ENCODE results near the gene GSK3A.

GRCh38 chr19:42217520-42218437, 24.6 kb downstream of the GSK3A start, which contains the start of gene DEDD2:
- TF ChIP-seq, protein P1, sequence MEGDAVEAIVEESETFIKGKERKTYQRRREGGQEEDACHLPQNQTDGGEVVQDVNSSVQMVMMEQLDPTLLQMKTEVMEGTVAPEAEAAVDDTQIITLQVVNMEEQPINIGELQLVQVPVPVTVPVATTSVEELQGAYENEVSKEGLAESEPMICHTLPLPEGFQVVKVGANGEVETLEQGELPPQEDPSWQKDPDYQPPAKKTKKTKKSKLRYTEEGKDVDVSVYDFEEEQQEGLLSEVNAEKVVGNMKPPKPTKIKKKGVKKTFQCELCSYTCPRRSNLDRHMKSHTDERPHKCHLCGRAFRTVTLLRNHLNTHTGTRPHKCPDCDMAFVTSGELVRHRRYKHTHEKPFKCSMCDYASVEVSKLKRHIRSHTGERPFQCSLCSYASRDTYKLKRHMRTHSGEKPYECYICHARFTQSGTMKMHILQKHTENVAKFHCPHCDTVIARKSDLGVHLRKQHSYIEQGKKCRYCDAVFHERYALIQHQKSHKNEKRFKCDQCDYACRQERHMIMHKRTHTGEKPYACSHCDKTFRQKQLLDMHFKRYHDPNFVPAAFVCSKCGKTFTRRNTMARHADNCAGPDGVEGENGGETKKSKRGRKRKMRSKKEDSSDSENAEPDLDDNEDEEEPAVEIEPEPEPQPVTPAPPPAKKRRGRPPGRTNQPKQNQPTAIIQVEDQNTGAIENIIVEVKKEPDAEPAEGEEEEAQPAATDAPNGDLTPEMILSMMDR (IDR thresholded peaks at IDR 0.05), result peak in 1 of 7 experiments; percentile 25
- no peak for TF ChIP-seq EP300 (IDR thresholded peaks at IDR 0.05)
- TF ChIP-seq POLR2A (IDR thresholded peaks at IDR 0.05), result peak in 2 of 4 donors; percentile 78 to 82
- TF ChIP-seq POLR2AphosphoS5 (IDR thresholded peaks at IDR 0.05), result peak; percentile 95 to 96 (median 95)
